GM12874 (cell line): ENCODE measurements around the gene RSPO1.

Experiments
- CTCF ChIP-seq: IDR thresholded peaks from 2 replicates; pipeline ENCODE4 v1.5.1; 2011; ENCODE audit warnings: low read depth, mild to moderate bottlenecking, control low read depth, low read length, moderate library complexity; ENCODE audit not compliant: insufficient read depth

The RSPO1 gene

DNA sequence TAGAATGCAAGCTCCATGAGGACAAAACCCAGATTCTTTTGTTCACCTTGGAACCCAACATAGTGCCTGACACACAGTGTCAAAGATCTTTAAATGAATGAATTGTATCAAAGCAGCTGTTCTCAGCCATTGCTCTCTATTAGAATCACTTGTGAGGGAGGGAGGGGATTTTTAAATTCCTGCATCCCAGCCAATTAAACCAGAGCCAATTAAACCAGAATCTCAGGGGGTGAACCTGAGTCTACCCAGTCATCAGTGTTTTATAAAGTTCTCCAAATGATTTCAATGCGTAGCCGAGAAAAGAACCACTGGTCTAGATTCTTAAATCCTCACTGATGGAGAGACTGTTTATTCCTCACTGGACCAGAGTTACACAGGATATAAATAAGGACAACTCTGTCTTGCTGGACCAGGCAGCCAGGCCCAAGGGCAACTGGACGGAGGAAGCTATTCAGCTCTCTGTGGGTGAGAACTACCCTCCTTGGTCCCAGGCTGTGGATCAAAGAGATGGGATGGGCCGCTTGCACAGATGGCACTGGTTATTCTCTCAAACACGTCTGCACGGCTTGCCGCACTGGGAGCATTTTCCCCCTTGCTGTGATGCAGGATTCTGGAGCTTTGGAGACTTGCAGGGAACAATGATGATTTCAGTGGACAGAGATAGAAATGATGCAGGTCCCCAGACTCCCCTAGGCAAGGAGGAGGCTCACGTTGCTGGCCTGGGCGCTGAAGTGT, 37.6 kb upstream of the RSPO1 start:
- TF ChIP-seq CTCF: no peak

GRCh38 chr1:37671261-37671660, 36.6 kb upstream of the RSPO1 start:
- no peak for TF ChIP-seq CTCF

GRCh38 chr1:37670133-37670532, 35.4 kb upstream of the RSPO1 start:
- no peak for TF ChIP-seq CTCF

DNA sequence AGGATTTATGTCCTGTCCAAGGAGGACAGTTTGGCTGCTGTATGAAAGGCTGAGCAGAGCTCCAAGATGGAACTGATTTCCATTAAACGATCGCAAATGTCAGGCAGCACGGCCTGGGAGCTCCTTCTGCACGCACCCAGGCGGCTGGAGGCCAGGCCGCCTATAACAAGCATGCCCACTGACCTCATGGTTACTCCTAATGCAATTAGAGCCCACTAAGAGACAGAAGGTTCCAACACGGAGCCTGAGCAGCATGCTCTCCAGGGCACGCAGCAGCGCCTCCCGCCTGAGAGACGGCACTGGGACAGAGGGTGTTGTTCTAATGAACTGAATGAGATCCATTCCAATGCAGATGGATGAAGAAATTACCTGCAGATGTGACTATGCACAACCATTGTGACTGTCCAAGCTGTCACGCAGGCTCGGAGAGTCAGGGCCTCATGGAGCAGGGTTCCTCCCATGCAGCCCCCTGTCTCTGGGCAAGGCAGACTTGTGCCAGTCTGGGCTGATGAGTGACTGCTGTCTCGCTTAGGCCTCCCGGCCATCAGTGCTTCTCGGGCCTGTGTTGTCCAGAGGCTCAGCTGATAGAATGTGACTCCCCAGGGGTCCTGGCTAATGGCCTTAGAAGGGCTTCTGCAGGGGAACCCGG, 32.5 kb upstream of the RSPO1 start:
- TF ChIP-seq CTCF: no peak

GRCh38 chr1:37666241-37666867, 31.7 kb upstream of the RSPO1 start:
- no peak for TF ChIP-seq CTCF

DNA sequence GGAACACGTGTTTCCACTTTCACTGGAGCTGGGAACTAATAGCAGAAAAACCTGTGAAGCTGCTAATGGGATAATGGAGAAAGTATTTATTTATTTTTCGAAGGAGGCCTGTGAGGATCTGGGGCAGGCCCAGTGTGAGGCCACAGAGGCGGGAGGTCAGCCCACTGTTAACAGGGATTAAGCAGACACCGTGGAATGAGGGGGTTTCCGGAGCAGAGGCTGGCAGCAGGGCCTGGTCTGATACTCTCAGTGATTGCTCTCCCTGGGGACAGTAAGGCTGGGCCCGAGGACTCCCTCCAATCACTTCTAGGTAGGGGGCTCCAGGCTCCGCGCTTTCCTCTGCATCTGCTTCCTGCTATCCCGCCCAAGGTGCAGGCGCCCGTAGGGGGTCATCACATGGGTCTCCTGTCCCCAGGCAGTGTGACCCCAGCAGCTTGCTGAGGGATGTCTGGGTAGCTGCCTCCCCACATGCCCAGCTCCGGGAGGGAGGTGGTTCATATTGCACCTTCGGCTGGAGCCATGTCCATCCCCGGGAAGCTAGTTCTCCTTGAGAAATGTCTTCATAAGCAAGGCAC, 28.8 kb upstream of the RSPO1 start:
- TF ChIP-seq CTCF: no peak

DNA sequence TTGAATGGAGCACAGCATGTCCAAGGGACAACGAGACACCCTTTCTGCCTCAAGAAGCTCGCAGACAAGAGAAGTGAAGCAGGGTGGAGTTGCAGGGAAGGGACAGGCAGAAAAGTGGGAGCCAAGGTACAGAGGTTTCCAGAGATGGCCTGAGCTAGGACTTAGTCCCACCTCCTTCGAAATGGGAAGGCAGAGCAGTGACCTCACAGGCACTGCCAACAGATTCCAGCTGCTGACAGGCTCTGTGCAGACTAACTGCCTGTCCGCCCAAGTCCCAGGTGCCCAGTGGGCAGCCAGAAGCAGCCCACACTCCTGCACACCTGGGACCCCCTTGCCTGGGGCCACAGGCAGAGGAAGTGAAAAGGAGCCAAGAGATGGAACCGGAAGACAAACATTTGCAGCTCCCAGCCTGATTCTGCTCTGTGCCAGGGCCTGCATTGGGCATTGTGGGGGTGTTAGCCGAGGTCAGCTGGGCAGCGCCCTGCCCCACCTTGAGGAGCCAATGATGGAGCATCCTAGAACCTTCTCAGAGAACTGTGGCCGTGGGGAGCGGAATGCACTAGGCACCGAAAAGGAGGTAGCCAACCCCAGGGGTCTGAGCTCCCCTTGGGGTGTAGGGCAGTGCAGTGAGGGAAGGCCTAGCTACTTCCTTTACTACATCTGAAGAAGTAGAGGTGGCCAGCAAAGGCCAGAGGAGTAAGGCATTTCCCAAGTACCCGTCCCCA, 27.5 kb upstream of the RSPO1 start:
- no peak for TF ChIP-seq CTCF
